GM21786 (cell line): ENCODE data around the gene GOLGB1.

ENCODE experiments used
- ATAC-seq: cut with Tn5 transposase; IDR thresholded peaks from one replicate; pipeline ENCODE4 v1.9.1; 2021; ENCODE audit not compliant: unreplicated experiment

GOLGB1 gene

DNA sequence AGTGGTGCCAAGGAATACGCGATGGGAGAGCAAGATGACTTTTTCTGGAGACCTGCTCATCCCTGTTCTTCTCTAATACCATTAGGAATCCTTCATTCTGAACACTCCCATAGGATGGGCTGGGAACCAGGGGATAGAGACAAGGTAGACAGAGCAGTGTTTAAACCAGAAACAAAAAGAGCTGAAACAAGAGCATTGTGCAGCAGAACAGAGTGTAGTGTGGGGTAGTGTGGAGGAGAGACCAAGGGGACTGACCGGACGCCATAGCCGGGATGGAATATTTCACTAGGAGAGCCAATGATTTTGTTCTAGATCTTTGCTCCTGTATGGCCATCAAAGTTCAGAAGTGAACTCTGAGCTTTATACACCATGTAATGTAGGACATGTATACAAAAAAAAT lies 104.5 kb downstream of the GOLGB1 start:
- ATAC-seq, result no peak

DNA sequence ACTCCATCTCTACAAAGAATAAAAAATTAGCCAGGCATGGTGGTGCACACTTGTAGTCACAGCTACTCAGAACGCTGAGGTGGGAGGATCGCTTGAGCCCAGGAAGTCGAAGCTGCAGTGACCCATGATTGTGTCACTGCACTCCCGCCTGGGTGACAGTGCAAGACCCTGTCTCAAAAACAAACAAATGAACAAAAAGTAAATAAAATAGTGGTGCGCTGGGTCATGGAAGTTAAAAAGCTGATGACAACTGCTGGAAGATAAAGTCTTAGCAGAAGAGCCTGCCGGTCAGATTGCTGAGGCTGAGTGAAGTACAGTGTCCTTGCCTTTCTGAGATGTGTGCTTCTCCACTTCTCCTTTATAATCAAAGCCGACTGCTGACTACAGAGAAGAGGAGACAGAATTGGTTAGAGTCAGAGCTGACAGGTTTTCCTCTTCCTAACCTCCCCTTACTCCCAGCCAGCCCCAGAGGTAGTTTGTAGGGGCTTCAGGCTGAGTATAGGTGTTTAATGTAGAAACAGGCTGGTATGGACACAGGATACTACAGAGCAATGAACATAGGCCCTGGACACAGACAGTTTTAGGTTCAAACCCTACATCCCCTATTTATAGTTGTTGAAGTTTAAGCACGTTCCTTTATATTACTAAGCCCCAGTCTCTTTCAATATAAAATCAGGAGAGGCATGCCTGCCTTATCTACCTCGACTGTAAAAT lies 106.8 kb downstream of the GOLGB1 start:
- no peak for ATAC-seq

- ATAC-seq, result no peak
These were observed 108.4 kb downstream of the GOLGB1 start for GRCh38 chr3:121641127-121641526.

GRCh38 chr3:121637922-121638321 lies 111.6 kb downstream of the GOLGB1 start:
- no peak for ATAC-seq

GRCh38 chr3:121630355-121630754 lies 119.2 kb downstream of the GOLGB1 start:
- no peak for ATAC-seq

DNA sequence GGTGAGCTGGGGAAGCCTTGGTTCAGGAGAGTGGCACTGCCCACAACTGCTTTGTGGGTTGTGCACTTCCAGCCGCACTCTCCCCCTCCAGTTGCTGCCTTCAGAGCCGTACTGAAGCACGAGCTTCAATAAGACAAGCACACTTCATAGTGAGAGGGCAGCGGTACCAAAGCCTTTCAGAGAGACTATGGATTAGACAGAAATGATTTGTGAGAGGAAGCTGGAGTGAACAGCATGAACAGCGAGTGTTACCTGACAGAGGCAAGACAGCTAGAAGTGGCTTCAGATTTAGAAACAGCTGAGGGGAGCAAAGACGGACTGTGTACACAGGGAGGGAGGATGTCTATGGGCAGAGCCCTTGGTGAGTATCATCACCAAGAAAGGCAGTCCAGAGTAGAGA lies 119.9 kb downstream of the GOLGB1 start:
- ATAC-seq, result no peak

DNA sequence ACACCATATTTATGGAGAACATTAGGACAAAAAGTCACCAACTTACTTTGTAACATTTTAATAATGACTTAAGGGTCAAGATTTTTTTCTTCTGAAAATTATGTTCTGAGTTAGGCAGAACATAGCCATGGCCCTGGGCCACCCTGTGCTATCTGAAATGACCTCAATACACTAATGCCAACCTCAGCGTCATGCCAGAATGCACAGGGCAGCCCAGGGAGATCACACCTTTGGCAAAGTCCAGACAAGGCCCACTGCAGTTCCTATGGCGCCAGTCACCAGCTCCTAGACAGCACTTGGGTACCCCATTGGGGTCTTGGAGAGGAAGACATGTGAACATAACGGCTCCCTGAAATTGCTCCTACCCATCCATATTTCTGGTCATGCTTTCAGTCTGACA lies 121.9 kb downstream of the GOLGB1 start:
- no peak for ATAC-seq

DNA sequence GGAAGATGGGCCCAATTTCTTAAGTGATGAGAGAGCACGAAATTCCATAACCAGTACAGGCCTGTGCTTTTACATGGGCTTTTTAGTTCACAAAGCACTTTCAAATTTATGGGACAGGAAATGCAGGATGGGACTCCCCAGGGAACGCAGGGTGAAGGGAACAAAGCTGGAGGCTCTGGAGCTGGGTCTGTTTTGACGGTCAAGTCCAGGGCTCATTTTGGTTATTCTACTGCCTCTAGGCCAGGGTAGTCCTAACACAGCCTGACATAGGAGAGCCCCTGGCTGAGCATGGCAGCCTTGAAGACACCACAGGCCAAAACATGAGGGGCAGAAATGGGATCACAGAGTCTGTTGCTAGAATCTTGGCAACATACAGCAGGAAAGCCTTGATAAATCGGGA lies 122.3 kb downstream of the GOLGB1 start:
- no peak for ATAC-seq

GRCh38 chr3:121626495-121626894 lies 123.0 kb downstream of the GOLGB1 start:
- ATAC-seq, result no peak

DNA sequence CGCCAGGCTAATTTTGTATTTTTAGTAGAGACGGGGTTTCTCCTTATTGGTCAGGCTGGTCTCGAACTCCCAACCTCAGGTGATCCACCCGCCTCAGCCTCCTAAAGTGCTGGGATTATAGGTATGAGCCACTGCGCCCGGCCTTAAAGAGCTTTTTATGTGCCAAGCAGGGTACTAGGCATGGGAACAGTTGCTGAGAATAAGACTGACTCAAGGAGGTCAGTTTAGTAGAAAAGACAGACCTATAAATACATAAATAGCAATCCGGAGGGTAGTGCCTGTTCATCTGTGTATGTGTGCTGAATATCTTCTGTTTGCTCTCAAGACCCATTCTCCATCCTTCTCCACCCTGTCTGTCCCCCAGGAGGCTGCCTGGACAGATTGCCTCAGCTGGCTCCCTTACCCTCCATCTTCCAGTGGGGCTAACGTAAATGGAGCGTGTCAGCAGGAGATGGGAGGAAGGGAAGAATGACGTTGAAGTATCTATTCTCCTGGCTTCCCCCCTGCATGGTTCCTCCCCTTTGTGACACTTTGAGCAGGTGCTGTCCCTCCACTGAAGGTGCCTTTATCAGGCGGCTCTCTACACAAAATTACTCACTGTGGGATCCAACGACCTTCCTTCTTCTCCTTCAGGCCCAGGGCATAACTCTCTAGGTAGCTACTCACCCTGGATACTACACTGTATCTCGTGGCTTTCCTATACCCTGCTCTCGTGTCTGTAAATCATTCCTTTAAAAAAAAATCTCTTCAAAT lies 125.2 kb downstream of the GOLGB1 start:
- ATAC-seq, result no peak

DNA sequence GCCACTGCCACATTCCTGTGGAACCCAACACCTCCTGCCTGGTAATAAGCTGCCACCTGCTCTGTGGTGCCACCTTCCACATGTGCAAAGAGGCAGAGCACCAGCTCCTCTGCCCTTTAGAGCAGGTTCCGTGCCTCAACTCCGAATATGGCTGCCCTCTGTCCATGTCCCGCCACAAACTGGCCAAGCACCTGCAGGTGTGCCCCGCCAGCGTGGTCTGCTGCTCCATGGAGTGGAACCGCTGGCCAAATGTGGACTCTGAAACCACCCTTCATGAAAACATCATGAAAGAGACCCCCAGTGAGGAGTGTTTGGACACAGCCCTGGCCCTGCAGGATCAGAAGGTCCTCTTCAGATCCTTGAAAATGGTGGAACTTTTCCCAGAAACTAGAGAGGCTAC lies 128.1 kb downstream of the GOLGB1 start:
- no peak for ATAC-seq

GRCh38 chr3:121619691-121620090 lies 129.8 kb downstream of the GOLGB1 start:
- ATAC-seq, result no peak
